ENCODE data around the gene UBXN7. TPM values are rescaled to one million over a fixed set of nuclear protein-coding genes. Genes with fewer than 3 reads are reported as not detected.
"Not testable (repeated sequence)": the region's sequence is repeated elsewhere in the genome, so short reads cannot be mapped to it uniquely, and the experiment has no call there.

The UBXN7 gene
- total RNA-seq, 1 donor from 2014 or later: 46.8 TPM

DNA sequence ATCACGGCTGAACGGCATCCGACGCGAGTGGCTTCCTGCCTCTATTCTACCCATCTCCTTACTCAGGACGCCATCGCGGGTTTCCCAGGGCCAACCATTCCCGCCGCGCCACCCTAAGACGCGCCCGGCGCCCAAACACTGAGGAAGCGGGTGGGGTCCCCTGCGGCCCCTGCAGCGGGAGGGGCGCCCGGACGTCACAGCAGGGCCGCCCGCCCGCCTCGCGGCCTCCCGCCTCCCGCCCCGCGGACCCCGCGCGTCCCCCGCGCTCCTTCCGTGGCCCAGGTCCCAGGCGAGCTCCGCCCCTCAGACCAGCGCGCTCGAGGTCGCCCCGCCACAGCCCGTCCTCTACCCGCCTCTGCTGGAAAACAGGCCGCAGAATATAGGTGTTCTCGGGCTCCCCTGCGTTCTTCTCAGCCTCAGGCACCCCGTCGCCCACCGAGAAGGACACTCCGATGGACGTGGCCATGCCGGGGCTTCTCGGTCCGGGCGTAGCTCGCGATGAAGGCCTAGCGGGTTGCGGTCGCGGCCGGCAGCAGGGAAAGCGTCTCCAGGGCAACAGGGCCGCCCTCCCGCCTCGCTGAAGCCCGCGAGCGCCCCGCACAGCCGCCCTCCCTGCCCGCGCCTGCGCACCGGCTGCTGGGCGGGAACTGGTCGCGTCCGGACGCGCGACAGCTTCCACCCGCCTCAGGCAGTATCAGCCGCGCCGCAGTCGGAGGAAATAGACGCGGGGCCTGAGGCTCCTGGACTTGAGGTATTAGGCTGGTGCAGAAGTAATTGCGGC is 114.3 kb downstream of the UBXN7 start, which contains the start of gene DYNLT2B:
Gene DYNLT2B, minus strand, starts transcription at position 554 of the 781 bp plus-strand sequence. Its CDS starts 88 bp downstream, at position 466.
- DNase-seq (ENCODE audit: low spot score): peak; percentile 95

DNA sequence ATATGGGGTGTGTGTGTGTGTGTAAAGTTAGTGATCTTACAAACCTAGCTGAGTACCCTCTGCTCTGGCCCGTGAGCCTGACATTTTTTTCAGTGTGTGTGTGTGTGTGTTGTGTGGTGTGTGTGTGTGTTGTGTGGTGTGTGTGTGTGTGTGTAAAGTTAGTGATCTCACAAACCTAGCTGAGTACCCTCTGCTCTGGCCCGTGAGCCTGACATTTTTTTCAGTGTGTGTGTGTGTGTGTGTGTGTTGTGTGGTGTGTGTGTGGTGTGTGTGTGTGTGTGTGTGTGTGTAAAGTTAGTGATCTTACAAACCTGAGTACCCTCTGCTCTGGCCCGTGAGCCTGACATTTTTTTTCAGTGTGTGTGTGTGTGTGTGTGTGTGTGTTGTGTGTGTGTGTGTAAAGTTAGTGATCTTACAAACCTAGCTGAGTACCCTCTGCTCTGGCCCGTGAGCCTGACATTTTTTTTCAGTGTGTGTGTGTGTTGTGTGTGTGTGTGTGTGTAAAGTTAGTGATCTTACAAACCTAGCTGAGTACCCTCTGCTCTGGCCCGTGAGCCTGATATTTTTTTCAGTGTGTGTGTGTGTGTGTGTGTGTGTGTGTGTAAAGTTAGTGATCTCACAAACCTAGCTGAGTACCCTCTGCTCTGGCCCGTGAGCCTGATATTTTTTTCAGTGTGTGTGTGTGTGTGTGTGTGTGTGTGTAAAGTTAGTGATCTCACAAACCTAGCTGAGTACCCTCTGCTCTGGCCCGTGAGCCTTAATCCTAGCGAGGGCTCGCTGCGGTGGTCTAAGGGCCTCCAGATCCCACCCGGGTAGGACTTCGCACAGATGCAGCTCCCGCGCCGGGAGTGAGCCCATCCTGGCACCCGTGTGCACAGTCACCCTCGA is 115.2 kb downstream of the UBXN7 start:
- DNase-seq (ENCODE audit: low spot score): not testable (repeated sequence)

DNA sequence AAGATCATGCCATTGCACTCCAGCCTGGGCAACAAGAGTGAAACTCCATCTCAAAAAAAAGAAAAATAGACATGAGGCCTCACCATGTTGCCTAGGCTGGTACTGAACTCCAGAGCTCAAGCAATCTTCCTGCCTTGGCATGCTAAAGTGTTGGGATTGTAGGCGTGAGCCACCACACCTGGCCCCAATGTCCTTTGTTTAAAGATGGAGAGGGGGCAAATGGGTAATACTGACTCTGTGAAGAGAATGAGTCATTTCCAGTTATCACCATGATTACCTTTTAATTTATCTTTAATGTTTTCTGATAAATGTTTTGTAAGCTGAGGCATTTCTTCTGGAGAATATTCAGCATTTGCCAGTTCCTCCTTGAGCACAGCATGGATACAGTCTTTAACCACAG is 116.4 kb downstream of the UBXN7 start:
- no peak for DNase-seq (ENCODE audit: low spot score)

DNA sequence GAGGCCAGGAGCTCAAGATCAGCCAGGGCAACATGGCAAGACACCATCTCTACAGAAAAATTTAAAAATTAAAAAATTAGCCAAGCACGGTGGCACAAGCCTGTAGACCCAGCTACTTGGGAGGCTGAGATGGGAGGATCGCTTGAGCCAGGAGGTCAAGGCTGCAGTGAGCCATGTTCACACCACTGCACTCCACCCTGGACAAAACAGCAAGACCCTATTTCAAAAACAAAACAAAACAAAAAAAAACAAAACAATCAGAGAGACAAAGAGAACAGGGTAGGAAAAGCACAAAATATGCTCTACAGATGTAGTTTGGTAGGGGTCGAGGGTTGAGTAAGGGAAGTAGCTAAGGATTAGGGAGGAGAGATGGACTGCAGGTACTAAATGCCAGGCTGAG is 117.6 kb downstream of the UBXN7 start:
- DNase-seq (ENCODE audit: low spot score): no peak

DNA sequence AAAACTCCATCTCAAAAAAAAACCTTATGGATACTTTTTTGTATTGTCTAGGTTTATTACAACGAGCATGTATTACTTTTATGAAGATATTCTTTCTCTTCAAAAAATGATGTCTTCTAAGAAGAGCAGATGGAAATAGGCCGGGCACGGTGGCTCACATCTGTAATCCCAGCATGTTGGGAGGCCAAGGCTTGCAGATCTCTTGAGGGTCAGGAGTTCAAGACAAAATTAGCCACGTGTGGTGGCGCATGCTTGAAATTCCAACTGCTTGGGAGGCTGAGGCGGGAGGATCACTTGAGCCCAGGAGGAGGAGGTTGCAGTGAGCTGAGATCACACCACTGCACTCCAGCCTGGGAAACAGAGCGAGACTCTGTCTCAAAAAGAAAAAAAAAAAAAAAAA is 118.1 kb downstream of the UBXN7 start:
- not testable (repeated sequence) for DNase-seq (ENCODE audit: low spot score)

DNA sequence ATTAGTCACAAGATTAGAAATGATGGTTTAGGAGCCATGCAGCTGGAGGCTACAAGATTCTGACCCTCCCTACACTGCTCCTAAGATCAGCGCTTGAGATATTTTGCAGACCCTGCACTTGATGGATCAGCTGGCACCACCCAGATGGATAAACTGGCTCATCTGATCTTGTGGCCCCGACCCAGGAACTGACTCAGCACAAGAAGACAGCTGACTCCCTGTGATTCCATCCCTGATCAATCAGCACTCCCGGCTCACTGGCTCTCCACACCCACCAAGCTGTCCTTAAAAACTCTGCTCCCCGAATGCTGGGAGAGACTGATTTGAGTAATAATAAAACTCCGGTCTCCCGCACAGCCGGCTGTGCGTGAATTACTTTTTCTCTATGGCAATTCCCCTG is 129.3 kb downstream of the UBXN7 start:
- DNase-seq (ENCODE audit: low spot score): not testable (repeated sequence)

DNA sequence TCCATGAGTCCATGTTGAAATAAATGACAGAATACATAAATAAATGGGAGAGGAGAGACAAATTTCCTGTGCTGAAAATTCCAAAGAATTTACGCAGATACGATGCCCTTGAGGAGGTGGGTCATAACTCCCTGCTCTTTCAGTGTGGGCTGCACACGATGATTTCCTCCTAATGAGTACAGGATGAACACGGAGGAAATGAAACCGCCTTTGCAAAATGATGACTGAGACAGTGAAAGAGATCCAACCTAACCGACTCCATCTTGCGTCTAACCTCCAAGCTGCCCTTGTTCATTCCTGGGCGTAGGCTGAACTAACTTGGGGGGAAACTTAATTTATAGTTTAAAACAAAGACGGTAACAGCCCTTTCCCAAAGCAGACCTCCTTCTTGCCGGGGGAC is 129.7 kb downstream of the UBXN7 start:
- DNase-seq (ENCODE audit: low spot score): not testable (repeated sequence)

DNA sequence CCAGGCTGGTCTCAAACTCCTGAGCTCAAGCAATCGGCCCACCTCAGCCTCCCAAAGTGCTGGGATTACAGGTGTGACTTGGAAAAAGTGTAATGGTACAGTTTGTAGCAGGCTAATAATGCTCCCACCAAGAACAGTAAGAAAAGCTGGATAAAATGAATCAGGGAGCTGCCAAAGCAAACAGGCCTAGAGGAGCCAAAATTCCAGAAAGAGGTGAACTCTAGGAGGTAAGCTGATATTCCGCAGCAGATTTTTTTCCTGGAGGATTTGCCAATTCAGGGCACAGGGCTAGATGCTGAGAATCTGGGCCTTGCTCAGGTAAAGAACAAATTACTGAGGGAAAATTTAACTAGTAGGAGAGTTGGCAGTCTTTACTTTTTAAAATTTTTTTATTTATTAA is 133.7 kb downstream of the UBXN7 start:
- DNase-seq (ENCODE audit: low spot score): no peak

Other genes with a start within 250 kb of the UBXN7 start
- gene ZDHHC19, start 221.0 kb downstream of the UBXN7 start, total RNA-seq: 2.8 TPM
- 1.3 TPM for gene SLC51A, start 215.9 kb downstream of the UBXN7 start, total RNA-seq
- gene PCYT1A, start 144.7 kb downstream of the UBXN7 start, total RNA-seq: 97.9 TPM
- 4.0 TPM for gene DYNLT2B, start 114.2 kb downstream of the UBXN7 start, total RNA-seq
- 2.1 TPM for gene TM4SF19, start 94.0 kb downstream of the UBXN7 start, total RNA-seq
- 29.1 TPM for gene RNF168, start 71.3 kb upstream of the UBXN7 start, total RNA-seq
- gene SMCO1, start 82.9 kb upstream of the UBXN7 start, total RNA-seq: not detected
- gene WDR53, start 136.1 kb upstream of the UBXN7 start, total RNA-seq: 7.3 TPM
- 7.7 TPM for gene FBXO45, start 136.2 kb upstream of the UBXN7 start, total RNA-seq
- gene NRROS, start 207.3 kb upstream of the UBXN7 start, total RNA-seq: 20.7 TPM